NCI-H2081 treated with DMSO at 0.1 percent for 48 hours (cell line): ENCODE data around the gene KIAA1671.
A peak's percentile ranks its signal among the peaks of the same experiment; 100 is the strongest.
"Not testable (repeated sequence)": the region's sequence is repeated elsewhere in the genome, so short reads cannot be mapped to it uniquely, and the experiment has no call there.

ENCODE experiments used
- DNase-seq: peaks from one replicate; lab custom pipeline; 2025; lab: John Stamatoyannopoulos, UW

The KIAA1671 gene

GRCh38 chr22:25200967-25201366 is 248.5 kb downstream of the KIAA1671 start:
- no peak for DNase-seq

- DNase-seq = no peak
Measured at GRCh38 chr22:25201557-25202273, 249.2 kb downstream of the KIAA1671 start.

- DNase-seq = peak; percentile 3
Measured at GRCh38 chr22:25202290-25202921, 249.9 kb downstream of the KIAA1671 start.

GRCh38 chr22:25203082-25203481 is 250.6 kb downstream of the KIAA1671 start:
- DNase-seq = no peak

- not testable (repeated sequence) for DNase-seq
Measured at GRCh38 chr22:25204547-25204946, 252.0 kb downstream of the KIAA1671 start.

GRCh38 chr22:25205847-25206246 is 253.3 kb downstream of the KIAA1671 start:
- DNase-seq = no peak

GRCh38 chr22:25206998-25207397 is 254.5 kb downstream of the KIAA1671 start:
- no peak for DNase-seq

GRCh38 chr22:25207553-25208157 is 255.1 kb downstream of the KIAA1671 start:
- DNase-seq = no peak

GRCh38 chr22:25208328-25208727 is 255.8 kb downstream of the KIAA1671 start:
- no peak for DNase-seq

- DNase-seq = no peak
Measured at GRCh38 chr22:25208743-25209505, 256.4 kb downstream of the KIAA1671 start.

GRCh38 chr22:25210793-25211192 is 258.3 kb downstream of the KIAA1671 start:
- DNase-seq = no peak

GRCh38 chr22:25212337-25212736 is 259.8 kb downstream of the KIAA1671 start:
- DNase-seq = no peak

- DNase-seq = no peak
Measured at GRCh38 chr22:25213221-25213620, 260.7 kb downstream of the KIAA1671 start.

GRCh38 chr22:25216230-25216629 is 263.7 kb downstream of the KIAA1671 start:
- no peak for DNase-seq

- no peak for DNase-seq
Measured at GRCh38 chr22:25219211-25219689, 266.7 kb downstream of the KIAA1671 start, which contains the start of gene CRYBB2. TSS of gene CRYBB2 (plus strand) at chr22:25219639. CDS start at chr22:25221430, 1,791 bp downstream.

- DNase-seq = peak; percentile 57
Measured at GRCh38 chr22:25219948-25220442, 267.5 kb downstream of the KIAA1671 start.

- no peak for DNase-seq
Measured at GRCh38 chr22:25221790-25222189, 269.3 kb downstream of the KIAA1671 start.

- no peak for DNase-seq
Measured at GRCh38 chr22:25223269-25223850, 270.8 kb downstream of the KIAA1671 start.

GRCh38 chr22:25228822-25229221 is 276.3 kb downstream of the KIAA1671 start:
- DNase-seq = no peak

- not testable (repeated sequence) for DNase-seq
Measured at GRCh38 chr22:25230760-25231159, 278.2 kb downstream of the KIAA1671 start.

- no peak for DNase-seq
Measured at GRCh38 chr22:25232301-25232700, 279.8 kb downstream of the KIAA1671 start.

- not testable (repeated sequence) for DNase-seq
Measured at GRCh38 chr22:25233706-25234105, 281.2 kb downstream of the KIAA1671 start.
